Stimulated activated naive CD4-positive, alpha-beta T cell (primary cell): ENCODE measurements around the gene ZNF333.
"Not testable (repeated sequence)": the region's sequence is repeated elsewhere in the genome, so short reads cannot be mapped to it uniquely, and the experiment has no call there.

ENCODE experiments used
- DNase-seq, 6 experiments: peaks; one replicate each; lab custom pipeline; 2025; lab: John Stamatoyannopoulos, UW

The ZNF333 gene

GRCh38 chr19:14769201-14769600 is 79.4 kb downstream of the ZNF333 start:
- DNase-seq = no peak

GRCh38 chr19:14770136-14770535 is 80.3 kb downstream of the ZNF333 start:
- DNase-seq = no peak

- DNase-seq = no peak
Observed at GRCh38 chr19:14770944-14771839, 81.3 kb downstream of the ZNF333 start.

GRCh38 chr19:14772467-14772866 is 82.6 kb downstream of the ZNF333 start:
- no peak for DNase-seq

GRCh38 chr19:14772995-14773394 is 83.1 kb downstream of the ZNF333 start:
- DNase-seq = no peak

- DNase-seq = not testable (repeated sequence)
Observed at GRCh38 chr19:14773722-14774121, 83.9 kb downstream of the ZNF333 start.

- DNase-seq = no peak
Observed at GRCh38 chr19:14774373-14774772, 84.5 kb downstream of the ZNF333 start.

GRCh38 chr19:14775326-14775725 is 85.5 kb downstream of the ZNF333 start:
- DNase-seq = not testable (repeated sequence)

- no peak for DNase-seq
Observed at GRCh38 chr19:14775869-14776586, 86.2 kb downstream of the ZNF333 start.

GRCh38 chr19:14777645-14778044 is 87.8 kb downstream of the ZNF333 start:
- DNase-seq = not testable (repeated sequence)

- not testable (repeated sequence) for DNase-seq
Observed at GRCh38 chr19:14778110-14778845, 88.4 kb downstream of the ZNF333 start, which contains the start of gene ADGRE2. TSS of gene ADGRE2 (minus strand) at chr19:14778560. CDS start at chr19:14776756, 1,804 bp downstream.

GRCh38 chr19:14779151-14779550 is 89.3 kb downstream of the ZNF333 start:
- no peak for DNase-seq

GRCh38 chr19:14780622-14781225 is 90.9 kb downstream of the ZNF333 start:
- not testable (repeated sequence) for DNase-seq

GRCh38 chr19:14781713-14782536 is 92.1 kb downstream of the ZNF333 start:
- DNase-seq = not testable (repeated sequence)

GRCh38 chr19:14782626-14783409 is 93.0 kb downstream of the ZNF333 start:
- DNase-seq = no peak
